ENCODE data around the gene ATP13A5.

The ATP13A5 gene

GRCh38 chr3:193228206-193228605 lies 150.3 kb downstream of the ATP13A5 start:
- no peak overlapping the region for H3K4me3 ChIP-seq (ENCODE audit: control insufficient read depth in 1 of 7, extremely low read depth in 1 of 7, insufficient read depth in 4 of 7, low read depth in 2 of 7, low read length in 6 of 7)
- POLR2A ChIA-PET = no interaction called here
- WGBS (ENCODE audit: insufficient coverage) = 91% methylated on average over 4 of the region's 6 CpGs

GRCh38 chr3:193225302-193226125 lies 153.0 kb downstream of the ATP13A5 start:
- Histone ChIP-seq H3K4me1 (ENCODE audit: control extremely low read depth in 1 of 4, control insufficient read depth in 4 of 4, insufficient read depth in 4 of 4, low read length in 3 of 4) (no peaks in the 10 kb centered on the region), H3K36me3 (ENCODE audit: control insufficient read depth in 4 of 4, insufficient read depth in 4 of 4, low read length in 3 of 4) (no peaks in the 10 kb centered on the region), H3K27ac (ENCODE audit: insufficient read depth in 1 of 2, low read depth in 1 of 2, low read length in 2 of 2, poor library complexity in 1 of 2, severe bottlenecking in 2 of 2) (no peak overlapping the region), H3K27me3 (replicated peaks in 2 of 5; ENCODE audit: control insufficient read depth in 4 of 5, insufficient read depth in 5 of 5, low read length in 4 of 5) (no peaks in the 10 kb centered on the region), H3K4me3 (ENCODE audit: control insufficient read depth in 1 of 7, extremely low read depth in 1 of 7, insufficient read depth in 4 of 7, low read depth in 2 of 7, low read length in 6 of 7) (no peak overlapping the region), H3K9me3 (ENCODE audit: control extremely low read depth in 1 of 5, control insufficient read depth in 4 of 5, insufficient read depth in 2 of 5, low read depth in 1 of 5, low read length in 4 of 5) (no peaks in the 10 kb centered on the region)
- ChIA-PET CTCF (no interaction called here), POLR2A (no interaction called here)
- no peak for DNase-seq
- 96% methylated on average over 5 of the region's 6 CpGs for WGBS (ENCODE audit: insufficient coverage)

More at GRCh38 chr3:193228206-193228605, 150.3 kb downstream of the ATP13A5 start:
- Histone ChIP-seq H3K36me3 (ENCODE audit: control insufficient read depth in 4 of 4, insufficient read depth in 4 of 4, low read length in 3 of 4) (no peaks in the 10 kb centered on the region), H3K4me1 (ENCODE audit: control extremely low read depth in 1 of 4, control insufficient read depth in 4 of 4, insufficient read depth in 4 of 4, low read length in 3 of 4) (no peaks in the 10 kb centered on the region), H3K27me3 (replicated peaks in 2 of 5; ENCODE audit: control insufficient read depth in 4 of 5, insufficient read depth in 5 of 5, low read length in 4 of 5) (no peaks in the 10 kb centered on the region), H3K9me3 (ENCODE audit: control extremely low read depth in 1 of 5, control insufficient read depth in 4 of 5, insufficient read depth in 2 of 5, low read depth in 1 of 5, low read length in 4 of 5) (no peaks in the 10 kb centered on the region), H3K27ac (ENCODE audit: insufficient read depth in 1 of 2, low read depth in 1 of 2, low read length in 2 of 2, poor library complexity in 1 of 2, severe bottlenecking in 2 of 2) (no peak overlapping the region)
- no peak for DNase-seq
- CTCF ChIA-PET = no interaction called here

All from common myeloid progenitor, CD34-positive (primary cell).